HepG2 (cell line): ENCODE measurements around the gene ATP2B2. TPM values are rescaled to one million over a fixed set of nuclear protein-coding genes. Genes with fewer than 3 reads are reported as not detected.

Source experiments
- ATAC-seq: fragments of 200-7000 bp; cut with Tn5 transposase; 3 replicates; pipeline ENCODE4 v1.9.1; 2020; ENCODE audit warnings: mild to moderate bottlenecking, moderate library complexity
- BruUV-seq: library from RNA; stranded (reverse); fragments of 400-500 nt; replicated peaks from 2 replicates; lab custom pipeline; 2021; lab: Mats Ljungman, UMichigan
- CTCF ChIA-PET: fragments of 300-600 bp; formaldehyde crosslinking; extraction: SDS; loops from one replicate; lab custom pipeline; 2021; ENCODE audit warnings: low total read pairs, inconsistent platforms, low intra/inter-chr PET ratio; lab: Yijun Ruan, JAX
- POLR2A ChIA-PET: fragments of 350-600 bp; sonication (Branson Sonifier 250); formaldehyde crosslinking; loops from one replicate; lab custom pipeline; 2020; ENCODE audit warnings: antibody characterized with exemption, inconsistent platforms; lab: Yijun Ruan, JAX
- DNase-seq: peaks from one replicate; pipeline ENCODE4 v3.0.0-alpha.2; 2015; ENCODE audit warnings: low spot score
- FAIRE-seq: peaks from 3 replicates; lab custom pipeline; 2011; peaks lifted over from hg19 to GRCh38; lab: Jason Lieb, UNC
- H2AFZ ChIP-seq: one replicate; pipeline ENCODE4 v1.6.1; 2011; ENCODE audit warnings: low read length, inconsistent platforms
- H3K27ac ChIP-seq: fragments of 300-600 bp; 3 replicates; pipeline ENCODE4 v1.8.0; 2011; ENCODE audit warnings: mixed run types, mild to moderate bottlenecking, mixed read lengths, low read length, inconsistent platforms; ENCODE audit not compliant: insufficient read depth; ENCODE audit errors: extremely low read length
- H3K27me3 ChIP-seq, 2 experiments: fragments of 200-600 bp in 1 of 2; 2 replicates in 1 of 2; 3 replicates in 1 of 2; pipeline versions ENCODE4 v1.6.0 to v1.8.0; 2011; ENCODE audit warnings: low read length in 2 of 2, mild to moderate bottlenecking in 2 of 2, moderate library complexity in 2 of 2, inconsistent platforms in 1 of 2; ENCODE audit not compliant: insufficient read depth in 2 of 2, control insufficient read depth in 1 of 2
- H3K36me3 ChIP-seq, 2 experiments: fragments of 200-600 bp in 1 of 2; replicated peaks in 1 of 2; 2 replicates in 1 of 2; 3 replicates in 1 of 2; pipeline versions ENCODE4 v1.5.1 to v1.8.0; 2011; ENCODE audit warnings: low read length in 2 of 2, inconsistent platforms in 1 of 2; ENCODE audit not compliant: insufficient read depth in 2 of 2, control insufficient read depth in 1 of 2
- H3K4me1 ChIP-seq: 2 replicates; pipeline ENCODE4 v1.5.1; 2012; ENCODE audit warnings: low read length, inconsistent platforms; ENCODE audit not compliant: insufficient read depth
- H3K4me2 ChIP-seq: 2 replicates; pipeline ENCODE4 v1.6.0; 2011; ENCODE audit warnings: low read depth, low read length, inconsistent platforms
- H3K4me3 ChIP-seq, 3 experiments: fragments of 200-600 bp in 1 of 3; sonication (generic), shearing (Covaris generic) in 1 of 3; replicated peaks in 1 of 3; 2 replicates each; pipeline ENCODE4 v1.5.1; 2011 to 2016; ENCODE audit warnings: low read length in 3 of 3, inconsistent platforms in 2 of 3, low read depth in 2 of 3, mild to moderate bottlenecking in 2 of 3, control low read depth in 1 of 3, mixed read lengths in 1 of 3; ENCODE audit not compliant: insufficient read depth in 1 of 3
- H3K79me2 ChIP-seq: one replicate; pipeline ENCODE4 v1.6.1; 2011; ENCODE audit warnings: low read length, inconsistent platforms; ENCODE audit not compliant: insufficient read depth
- H3K9ac ChIP-seq: 2 replicates; pipeline ENCODE4 v1.6.0; 2011; ENCODE audit warnings: mild to moderate bottlenecking, low read depth, low read length, inconsistent platforms; ENCODE audit not compliant: insufficient read depth
- H3K9me3 ChIP-seq: 2 replicates; pipeline ENCODE4 v1.5.1; 2012; ENCODE audit warnings: mild to moderate bottlenecking, low read length
- H4K20me1 ChIP-seq: 2 replicates; pipeline ENCODE4 v1.6.0; 2011; ENCODE audit warnings: inconsistent platforms, mild to moderate bottlenecking, low read length, moderate library complexity; ENCODE audit not compliant: insufficient read depth
- ATF5 ChIP-seq: sonication (generic); formaldehyde crosslinking; IDR thresholded peaks from 2 replicates; pipeline ENCODE4 v1.4.0; 2020; ENCODE audit warnings: mild to moderate bottlenecking, low read depth, missing genetic modification reagents
- CENPT ChIP-seq: sonication (generic); formaldehyde crosslinking; IDR thresholded peaks from 2 replicates; pipeline ENCODE4 v1.8.0; 2022; ENCODE audit warnings: low read depth, mild to moderate bottlenecking, moderate library complexity, missing genetic modification reagents
- GMEB2 ChIP-seq: IDR thresholded peaks from 2 replicates; pipeline ENCODE4 v1.6.1; 2016; ENCODE audit warnings: missing biosample characterization, missing genetic modification reagents, low read depth
- HNF1B ChIP-seq: sonication (generic); formaldehyde crosslinking; IDR thresholded peaks from 2 replicates; pipeline ENCODE4 v1.5.1; 2020; ENCODE audit warnings: mild to moderate bottlenecking, moderate library complexity, missing genetic modification reagents
- JUND ChIP-seq: sonication (generic); formaldehyde crosslinking; IDR thresholded peaks from 2 replicates; pipeline ENCODE4 v1.8.0; 2022; ENCODE audit warnings: mild to moderate bottlenecking, missing genetic modification reagents
- KDM6A ChIP-seq: IDR thresholded peaks from 2 replicates; pipeline ENCODE4 v1.6.1; 2016; ENCODE audit warnings: low read depth
- NR1H2 ChIP-seq: sonication (generic); formaldehyde crosslinking; IDR thresholded peaks from 2 replicates; pipeline ENCODE4 v1.8.1; 2022; ENCODE audit warnings: low read depth, missing genetic modification reagents, borderline replicate concordance
- NR3C1 ChIP-seq: sonication (generic); formaldehyde crosslinking; IDR thresholded peaks from 2 replicates; pipeline ENCODE4 v1.4.0; 2020; ENCODE audit warnings: missing genetic modification reagents
- RORA ChIP-seq: sonication (generic); formaldehyde crosslinking; IDR thresholded peaks from 2 replicates; pipeline ENCODE4 v1.5.0; 2020; ENCODE audit warnings: mild to moderate bottlenecking, missing genetic modification reagents, moderate library complexity
- ZKSCAN8 ChIP-seq: IDR thresholded peaks from 2 replicates; pipeline ENCODE4 v1.6.1; 2016; ENCODE audit warnings: borderline replicate concordance, missing genetic modification reagents, missing compliant biosample characterization
- ZMYM4 ChIP-seq: sonication (generic); formaldehyde crosslinking; IDR thresholded peaks from 2 replicates; pipeline ENCODE4 v1.8.1; 2023; ENCODE audit warnings: mild to moderate bottlenecking, missing genetic modification reagents
- ZNF44 ChIP-seq: sonication (generic); formaldehyde crosslinking; IDR thresholded peaks from 2 replicates; pipeline ENCODE4 v1.5.1; 2020; ENCODE audit warnings: mild to moderate bottlenecking, missing genetic modification reagents
- ZNF550 ChIP-seq: sonication (generic); formaldehyde crosslinking; IDR thresholded peaks from 2 replicates; pipeline ENCODE4 v1.4.0; 2020; ENCODE audit warnings: mild to moderate bottlenecking, missing genetic modification reagents, borderline replicate concordance
- ZNF749 ChIP-seq: sonication (generic); formaldehyde crosslinking; IDR thresholded peaks from 2 replicates; pipeline ENCODE4 v1.8.0; 2022; ENCODE audit warnings: mild to moderate bottlenecking, missing genetic modification reagents, moderate library complexity, borderline replicate concordance
- WGBS: methylation state at CpG from one replicate; pipeline ENCODE4 v1.1.6; 2017; ENCODE audit warnings: low lambda C conversion rate; 5-methylcytosine and 5-hydroxymethylcytosine counted together
- in situ Hi-C: cut with HindIII; loops from 2 replicates; pipeline ENCODE4 v1.10.0; 2017; ENCODE audit warnings: low pct_unique_long_range_greater_than_20kb; ENCODE audit not compliant: extremely low pct_ligation_motif_present
- intact Hi-C: fragments of 100-400 bp; cut with micrococcal nuclease; formaldehyde crosslinking; loops from one replicate; pipeline ENCODE4 v1.10.0; 2022; ENCODE audit not compliant: unreplicated experiment
- polyA plus RNA-seq, 8 experiments: library from polyadenylated mRNA; depleted of rRNA in 3 of 8; stranded (reverse) in 7 of 8; unstranded in 1 of 8; fragments of >200 nt; fragmentation: Illumina TruSeq in 4 of 8; extraction: Trizol in 4 of 8; gene quantifications; 2 replicates each; pipeline versions ENCODE4 v1.2.1 to v1.2.3, GENCODE V29; 2011 to 2016; ENCODE audit warnings: low read depth in 4 of 8, missing spikeins in 1 of 8, mixed read lengths in 1 of 8; ENCODE audit not compliant: insufficient read depth in 1 of 8
- total RNA-seq, 5 experiments: library from RNA; depleted of rRNA; stranded (reverse); fragments of >200 nt; fragmentation: Illumina TruSeq; extraction: Trizol; gene quantifications; 2 replicates each; pipeline ENCODE4 v1.2.3, GENCODE V29; 2016; ENCODE audit warnings: low read depth in 1 of 5
- TF ChIP-seq, protein P1 (sequence below): sonication (generic); formaldehyde crosslinking; IDR thresholded peaks from 2 replicates; pipeline ENCODE4 v1.9.0; 2021; ENCODE audit warnings: missing genetic modification reagents, borderline replicate concordance
- TF ChIP-seq, protein P2 (sequence below): sonication (generic); formaldehyde crosslinking; conservative IDR thresholded peaks from 2 replicates; pipeline ENCODE4 v1.8.0; 2022; ENCODE audit warnings: missing genetic modification reagents

The ATP2B2 gene
- total and polyA plus RNA-seq, 2 of the 13 experiments (the other 11 are each of a cell fraction or from before 2014, with no cell fraction given): 1.5 to 2.3 TPM

GRCh38 chr3:10532939-10533736 lies 27.8 kb upstream of the ATP2B2 start:
- ChIA-PET POLR2A (no interaction called here), CTCF (no interaction called here)
- Histone ChIP-seq H3K4me1 (no peaks in the 10 kb centered on the region), H3K27ac (no peak overlapping the region), H2AFZ (no peak overlapping the region), H3K9me3 (no peaks in the 10 kb centered on the region), H3K4me2 (no peak overlapping the region), H3K4me3 (no peak overlapping the region), H3K36me3 (no peaks in the 10 kb centered on the region), H3K27me3 (peaks cover 1 to 12% of the 10 kb centered on the region in 2 experiments; a peak in 1 of 5 replicates), H4K20me1 (no peaks in the 10 kb centered on the region), H3K9ac (no peak overlapping the region), H3K79me2 (no peaks in the 10 kb centered on the region)
- DNase-seq: no peak
- BruUV-seq: no TSS peak
- no peak for FAIRE-seq
- in situ Hi-C loops: no loop called here
- ATAC-seq: no peak
- 7% methylated on average over 4 of the region's 7 CpGs for WGBS
- intact Hi-C loops: no loop called here
- TF ChIP-seq JUND (CRISPR knock-in tag) (no peak), ZKSCAN8 (CRISPR knock-in tag) (no peak), ZNF550 (CRISPR knock-in tag) (no peak), ZMYM4 (no peak), GMEB2 (CRISPR knock-in tag) (no peak), CENPT (CRISPR knock-in tag) (no peak), NR3C1 (CRISPR knock-in tag) (no peak), HNF1B (CRISPR knock-in tag) (no peak), NR1H2 (CRISPR knock-in tag) (no peak), ATF5 (CRISPR knock-in tag) (no peak), ZNF44 (no peak), ZNF749 (no peak), KDM6A (CRISPR knock-in tag) (no peak), RORA (no peak)
- TF ChIP-seq, protein P1, sequence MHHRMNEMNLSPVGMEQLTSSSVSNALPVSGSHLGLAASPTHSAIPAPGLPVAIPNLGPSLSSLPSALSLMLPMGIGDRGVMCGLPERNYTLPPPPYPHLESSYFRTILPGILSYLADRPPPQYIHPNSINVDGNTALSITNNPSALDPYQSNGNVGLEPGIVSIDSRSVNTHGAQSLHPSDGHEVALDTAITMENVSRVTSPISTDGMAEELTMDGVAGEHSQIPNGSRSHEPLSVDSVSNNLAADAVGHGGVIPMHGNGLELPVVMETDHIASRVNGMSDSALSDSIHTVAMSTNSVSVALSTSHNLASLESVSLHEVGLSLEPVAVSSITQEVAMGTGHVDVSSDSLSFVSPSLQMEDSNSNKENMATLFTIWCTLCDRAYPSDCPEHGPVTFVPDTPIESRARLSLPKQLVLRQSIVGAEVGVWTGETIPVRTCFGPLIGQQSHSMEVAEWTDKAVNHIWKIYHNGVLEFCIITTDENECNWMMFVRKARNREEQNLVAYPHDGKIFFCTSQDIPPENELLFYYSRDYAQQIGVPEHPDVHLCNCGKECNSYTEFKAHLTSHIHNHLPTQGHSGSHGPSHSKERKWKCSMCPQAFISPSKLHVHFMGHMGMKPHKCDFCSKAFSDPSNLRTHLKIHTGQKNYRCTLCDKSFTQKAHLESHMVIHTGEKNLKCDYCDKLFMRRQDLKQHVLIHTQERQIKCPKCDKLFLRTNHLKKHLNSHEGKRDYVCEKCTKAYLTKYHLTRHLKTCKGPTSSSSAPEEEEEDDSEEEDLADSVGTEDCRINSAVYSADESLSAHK (CRISPR knock-in tag): no peak
- TF ChIP-seq, protein P2, sequence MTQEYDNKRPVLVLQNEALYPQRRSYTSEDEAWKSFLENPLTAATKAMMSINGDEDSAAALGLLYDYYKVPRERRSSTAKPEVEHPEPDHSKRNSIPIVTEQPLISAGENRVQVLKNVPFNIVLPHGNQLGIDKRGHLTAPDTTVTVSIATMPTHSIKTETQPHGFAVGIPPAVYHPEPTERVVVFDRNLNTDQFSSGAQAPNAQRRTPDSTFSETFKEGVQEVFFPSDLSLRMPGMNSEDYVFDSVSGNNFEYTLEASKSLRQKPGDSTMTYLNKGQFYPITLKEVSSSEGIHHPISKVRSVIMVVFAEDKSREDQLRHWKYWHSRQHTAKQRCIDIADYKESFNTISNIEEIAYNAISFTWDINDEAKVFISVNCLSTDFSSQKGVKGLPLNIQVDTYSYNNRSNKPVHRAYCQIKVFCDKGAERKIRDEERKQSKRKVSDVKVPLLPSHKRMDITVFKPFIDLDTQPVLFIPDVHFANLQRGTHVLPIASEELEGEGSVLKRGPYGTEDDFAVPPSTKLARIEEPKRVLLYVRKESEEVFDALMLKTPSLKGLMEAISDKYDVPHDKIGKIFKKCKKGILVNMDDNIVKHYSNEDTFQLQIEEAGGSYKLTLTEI: no peak
